Measurements from ENCODE around the gene CSF3. TPM values are rescaled to one million over a fixed set of nuclear protein-coding genes. Genes with fewer than 3 reads are reported as not detected.
"Not testable (repeated sequence)": the region's sequence is repeated elsewhere in the genome, so short reads cannot be mapped to it uniquely, and the experiment has no call there.

CSF3 gene
- total RNA-seq, 2 experiments from 2014 or later, result not detected

DNA sequence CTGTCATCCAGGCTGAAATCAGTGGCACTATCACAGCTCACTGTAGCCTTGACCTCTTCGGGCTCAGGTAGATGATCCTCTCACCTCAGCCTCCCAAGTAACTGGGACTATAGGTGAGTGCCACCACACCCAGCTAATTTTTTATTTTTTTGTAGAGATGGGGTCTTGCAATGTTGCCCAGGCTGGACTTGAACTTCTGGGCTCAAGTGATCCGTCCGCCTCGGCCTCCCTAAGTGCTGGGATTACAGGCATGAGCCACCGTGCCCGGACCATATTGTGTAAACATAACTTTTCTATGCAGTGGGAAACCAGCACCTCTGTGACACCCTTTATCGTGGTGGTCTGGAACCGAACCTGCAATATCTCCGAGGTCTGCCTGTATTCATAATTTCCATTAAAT is 11.2 kb upstream of the CSF3 start:
- Mint-ChIP-seq H3K27me3 (peaks cover 3% of the 10 kb centered on the region), H3K27ac (no peak overlapping the region), H3K9me3 (no peaks in the 10 kb centered on the region), H3K4me1 (no peaks in the 10 kb centered on the region), H3K4me3 (no peak overlapping the region), H3K36me3 (ENCODE audit: low read depth) (no peaks in the 10 kb centered on the region)
- ChIA-PET CTCF (no interaction called here), POLR2A (no interaction called here)
- DNase-seq, result no peak

DNA sequence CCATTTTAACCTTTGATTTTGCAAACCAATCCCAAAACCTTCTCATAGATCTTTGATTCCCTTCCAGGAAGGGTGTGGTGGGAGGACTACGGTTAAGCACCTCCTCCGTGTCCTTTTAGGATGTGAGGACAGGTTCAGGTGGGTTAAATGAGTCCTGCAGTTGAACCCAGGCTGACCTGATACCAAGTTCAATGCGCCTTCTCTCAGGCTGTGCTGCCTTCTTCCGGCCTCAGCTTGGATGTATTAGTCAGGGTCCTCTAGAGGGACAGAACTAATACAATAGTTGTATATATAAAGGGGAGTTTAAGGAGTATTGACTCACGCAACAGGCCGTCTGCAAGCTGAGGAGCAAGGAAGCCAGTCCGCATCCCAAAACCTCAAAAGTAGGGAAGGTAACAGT is 10.5 kb upstream of the CSF3 start:
- POLR2A ChIA-PET, result interaction anchor here (0.6 kb wide), 1 partner anchor 36 kb away, joined by 3 read pairs; no protein-coding TSS in a partner anchor
- no peak overlapping the region for H3K27ac Mint-ChIP-seq
- H3K4me1 Mint-ChIP-seq, result no peaks in the 10 kb centered on the region
- no peak overlapping the region for H3K4me3 Mint-ChIP-seq
- peaks cover 3% of the 10 kb centered on the region for H3K27me3 Mint-ChIP-seq
- CTCF ChIA-PET, result interaction anchor here (1.4 kb wide), 1 partner anchor 9 kb away, joined by 4 read pairs; no protein-coding TSS in a partner anchor
- no peaks in the 10 kb centered on the region for H3K36me3 Mint-ChIP-seq (ENCODE audit: low read depth)
- H3K9me3 Mint-ChIP-seq, result no peaks in the 10 kb centered on the region
- DNase-seq, result no peak

DNA sequence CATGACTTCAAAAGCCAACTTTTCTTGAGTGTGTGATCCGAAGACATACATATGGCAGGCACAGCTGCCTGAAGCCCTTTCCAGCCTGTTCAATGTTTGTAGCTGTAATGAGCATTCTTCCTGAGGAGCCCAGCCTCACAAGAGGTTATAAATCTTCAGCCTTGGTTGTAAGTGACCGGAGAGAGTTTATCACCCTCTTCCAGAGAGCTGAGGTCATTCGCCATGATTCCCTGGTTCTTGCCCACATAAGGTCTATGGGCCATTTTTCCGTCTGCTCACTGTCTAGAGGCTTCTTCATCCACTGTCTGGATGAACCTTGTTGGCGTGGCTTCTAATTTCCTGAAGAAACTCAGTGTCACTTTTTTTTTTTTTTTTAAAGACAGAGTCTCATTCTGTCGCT is 9.7 kb upstream of the CSF3 start:
- DNase-seq, result no peak
- Mint-ChIP-seq H3K27me3 (peaks cover 3% of the 10 kb centered on the region), H3K9me3 (no peaks in the 10 kb centered on the region), H3K36me3 (ENCODE audit: low read depth) (no peaks in the 10 kb centered on the region), H3K4me1 (peaks cover 7% of the 10 kb centered on the region), H3K4me3 (no peak overlapping the region), H3K27ac (no peak overlapping the region)
- POLR2A ChIA-PET, result interaction anchor here (0.6 kb wide), 1 partner anchor 37 kb away, joined by 3 read pairs; no protein-coding TSS in a partner anchor
- CTCF ChIA-PET, result interaction anchor here (0.6 to 1.4 kb wide), 3 partner anchors 8 to 1581 kb away, joined by 3 to 5 read pairs (median 4); partner anchors contain the start of gene KRT14

DNA sequence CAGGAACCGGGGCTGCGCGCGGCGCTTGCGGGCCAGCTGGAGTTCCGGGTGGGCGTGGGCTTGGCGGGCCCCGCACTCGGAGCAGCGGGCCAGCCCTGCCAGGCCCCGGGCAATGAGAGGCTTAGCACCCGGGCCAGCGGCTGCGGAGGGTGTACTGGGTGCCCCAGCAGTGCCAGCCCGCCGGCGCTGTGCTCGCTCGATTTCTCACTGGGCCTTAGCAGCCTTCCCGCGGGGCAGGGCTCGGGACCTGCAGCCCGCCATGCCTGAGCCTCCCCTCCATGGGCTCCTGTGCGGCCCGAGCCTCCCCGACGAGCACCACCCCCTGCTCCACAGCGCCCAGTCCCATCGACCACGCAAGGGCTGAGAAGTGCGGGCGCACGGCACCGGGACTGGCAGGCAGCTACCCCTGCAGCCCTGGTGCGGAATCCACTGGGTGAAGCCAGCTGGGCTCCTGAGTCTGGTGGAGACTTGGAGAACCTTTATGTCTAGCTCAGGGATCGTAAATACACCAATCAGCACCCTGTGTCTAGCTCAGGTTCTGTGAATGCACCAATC is 4.2 kb upstream of the CSF3 start:
- H3K36me3 Mint-ChIP-seq (ENCODE audit: low read depth); POLR2A ChIA-PET; DNase-seq; H3K27me3 Mint-ChIP-seq; H3K27ac Mint-ChIP-seq; H3K9me3 Mint-ChIP-seq; H3K4me3 Mint-ChIP-seq: not testable (repeated sequence)
- peaks cover 20% of the 10 kb centered on the region for H3K4me1 Mint-ChIP-seq
- CTCF ChIA-PET, result interaction anchor here (0.9 to 3.0 kb wide), 2 partner anchors 75 to 102 kb away, joined by 3 to 10 read pairs; no protein-coding TSS in a partner anchor

DNA sequence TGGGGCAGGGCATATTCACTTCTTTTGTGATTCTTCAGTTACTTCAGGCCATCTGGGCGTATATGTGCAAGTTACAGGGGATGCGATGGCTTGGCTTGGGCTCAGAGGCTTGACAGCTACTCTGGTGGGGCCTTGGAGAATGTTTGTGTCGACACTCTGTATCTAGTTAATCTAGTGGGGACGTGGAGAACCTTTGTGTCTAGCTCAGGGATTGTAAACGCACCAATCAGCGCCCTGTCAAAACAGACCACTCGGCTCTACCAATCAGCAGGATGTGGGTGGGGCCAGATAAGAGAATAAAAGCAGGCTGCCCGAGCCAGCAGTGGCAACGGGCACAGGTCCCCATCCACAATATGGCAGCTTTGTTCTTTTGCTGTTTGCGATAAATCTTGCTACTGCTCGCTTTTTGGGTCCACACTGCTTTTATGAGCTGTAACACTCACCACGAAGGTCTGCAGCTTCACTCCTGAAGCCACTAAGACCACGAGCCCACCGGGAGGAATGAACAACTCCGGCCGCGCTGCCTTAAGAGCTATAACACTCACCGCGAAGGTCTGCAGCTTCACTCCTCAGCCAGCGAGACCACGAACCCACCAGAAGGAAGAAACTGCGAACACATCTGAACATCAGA is 3.1 kb upstream of the CSF3 start:
- H3K4me1 Mint-ChIP-seq, result peaks cover 20% of the 10 kb centered on the region
- H3K27ac Mint-ChIP-seq; DNase-seq; H3K36me3 Mint-ChIP-seq (ENCODE audit: low read depth); H3K27me3 Mint-ChIP-seq; H3K9me3 Mint-ChIP-seq; POLR2A ChIA-PET; H3K4me3 Mint-ChIP-seq: not testable (repeated sequence)
- CTCF ChIA-PET, result interaction anchor here (1.2 to 3.0 kb wide), 7 partner anchors 10 to 172 kb away, joined by 3 to 10 read pairs (median 5); no protein-coding TSS in a partner anchor

DNA sequence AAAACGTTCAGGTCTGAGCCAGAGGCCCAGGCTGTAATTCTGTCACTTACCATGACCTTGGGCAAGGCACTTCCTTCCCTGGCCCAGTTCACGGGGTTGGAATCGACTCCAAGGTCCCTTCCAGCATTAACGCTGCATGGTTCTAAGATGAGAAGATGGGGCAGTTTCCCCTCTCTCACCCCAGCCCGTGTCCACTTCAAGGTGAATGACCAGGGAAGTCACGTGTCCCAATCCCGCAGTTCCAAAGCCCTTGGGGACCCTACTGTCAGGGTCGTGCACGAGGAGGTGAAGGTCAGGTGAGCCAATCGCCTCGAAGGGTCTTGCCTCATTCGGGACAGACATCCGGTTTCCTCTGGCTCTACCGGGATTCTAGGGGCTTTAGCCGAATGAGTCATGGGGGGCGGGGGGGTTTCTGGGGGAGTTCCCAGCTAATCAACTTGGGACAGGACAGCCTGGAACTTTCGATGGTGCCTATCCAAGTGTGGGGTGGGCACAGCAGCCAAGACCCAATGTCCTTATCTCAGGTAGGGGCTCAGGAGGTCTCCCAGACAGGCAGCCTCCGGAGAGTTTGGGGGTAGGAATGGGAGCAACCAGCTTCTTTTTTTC is 762 bp upstream of the CSF3 start:
- Mint-ChIP-seq H3K4me3 (no peak overlapping the region), H3K27me3 (peaks cover 4% of the 10 kb centered on the region), H3K36me3 (ENCODE audit: low read depth) (peaks cover 2% of the 10 kb centered on the region), H3K9me3 (no peaks in the 10 kb centered on the region), H3K27ac (no peak overlapping the region), H3K4me1 (peaks cover 20% of the 10 kb centered on the region)
- no peak for DNase-seq
- ChIA-PET POLR2A (no interaction called here), CTCF (interaction anchor here (0.6 to 1.8 kb wide), 6 partner anchors 13 to 125 kb away, joined by 3 to 6 read pairs (median 4); no protein-coding TSS in a partner anchor)

DNA sequence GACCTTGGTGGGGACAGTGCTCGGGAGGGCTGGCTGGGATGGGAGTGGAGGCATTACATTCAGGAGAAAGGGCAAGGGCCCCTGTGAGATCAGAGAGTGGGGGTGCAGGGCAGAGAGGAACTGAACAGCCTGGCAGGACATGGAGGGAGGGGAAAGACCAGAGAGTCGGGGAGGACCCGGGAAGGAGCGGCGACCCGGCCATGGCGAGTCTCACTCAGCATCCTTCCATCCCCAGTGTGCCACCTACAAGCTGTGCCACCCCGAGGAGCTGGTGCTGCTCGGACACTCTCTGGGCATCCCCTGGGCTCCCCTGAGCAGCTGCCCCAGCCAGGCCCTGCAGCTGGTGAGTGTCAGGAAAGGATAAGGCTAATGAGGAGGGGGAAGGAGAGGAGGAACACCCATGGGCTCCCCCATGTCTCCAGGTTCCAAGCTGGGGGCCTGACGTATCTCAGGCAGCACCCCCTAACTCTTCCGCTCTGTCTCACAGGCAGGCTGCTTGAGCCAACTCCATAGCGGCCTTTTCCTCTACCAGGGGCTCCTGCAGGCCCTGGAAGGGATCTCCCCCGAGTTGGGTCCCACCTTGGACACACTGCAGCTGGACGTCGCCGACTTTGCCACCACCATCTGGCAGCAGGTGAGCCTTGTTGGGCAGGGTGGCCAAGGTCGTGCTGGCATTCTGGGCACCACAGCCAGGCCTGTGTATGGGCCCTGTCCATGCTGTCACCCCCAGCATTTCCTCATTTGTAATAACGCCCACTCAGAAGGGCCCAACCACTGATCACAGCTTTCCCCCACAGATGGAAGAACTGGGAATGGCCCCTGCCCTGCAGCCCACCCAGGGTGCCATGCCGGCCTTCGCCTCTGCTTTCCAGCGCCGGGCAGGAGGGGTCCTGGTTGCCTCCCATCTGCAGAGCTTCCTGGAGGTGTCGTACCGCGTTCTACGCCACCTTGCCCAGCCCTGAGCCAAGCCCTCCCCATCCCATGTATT is 1.1 kb downstream of the CSF3 start:
- DNase-seq, result no peak
- H3K9me3 Mint-ChIP-seq, result no peaks in the 10 kb centered on the region
- H3K4me1 Mint-ChIP-seq, result peaks cover 13% of the 10 kb centered on the region
- no peak overlapping the region for H3K27ac Mint-ChIP-seq
- no peak overlapping the region for H3K4me3 Mint-ChIP-seq
- peaks cover 6% of the 10 kb centered on the region for H3K36me3 Mint-ChIP-seq (ENCODE audit: low read depth)
- POLR2A ChIA-PET, result no interaction called here
- CTCF ChIA-PET, result interaction anchor here (2.8 kb wide), 1 partner anchor 10 kb away, joined by 13 read pairs; no protein-coding TSS in a partner anchor
- peaks cover 4% of the 10 kb centered on the region for H3K27me3 Mint-ChIP-seq

DNA sequence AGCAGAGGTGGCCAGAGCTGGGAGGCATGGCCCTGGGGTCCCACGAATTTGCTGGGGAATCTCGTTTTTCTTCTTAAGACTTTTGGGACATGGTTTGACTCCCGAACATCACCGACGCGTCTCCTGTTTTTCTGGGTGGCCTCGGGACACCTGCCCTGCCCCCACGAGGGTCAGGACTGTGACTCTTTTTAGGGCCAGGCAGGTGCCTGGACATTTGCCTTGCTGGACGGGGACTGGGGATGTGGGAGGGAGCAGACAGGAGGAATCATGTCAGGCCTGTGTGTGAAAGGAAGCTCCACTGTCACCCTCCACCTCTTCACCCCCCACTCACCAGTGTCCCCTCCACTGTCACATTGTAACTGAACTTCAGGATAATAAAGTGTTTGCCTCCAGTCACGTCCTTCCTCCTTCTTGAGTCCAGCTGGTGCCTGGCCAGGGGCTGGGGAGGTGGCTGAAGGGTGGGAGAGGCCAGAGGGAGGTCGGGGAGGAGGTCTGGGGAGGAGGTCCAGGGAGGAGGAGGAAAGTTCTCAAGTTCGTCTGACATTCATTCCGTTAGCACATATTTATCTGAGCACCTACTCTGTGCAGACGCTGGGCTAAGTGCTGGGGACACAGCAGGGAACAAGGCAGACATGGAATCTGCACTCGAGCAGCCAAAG is 2.3 kb downstream of the CSF3 start:
- peaks cover 10% of the 10 kb centered on the region for H3K36me3 Mint-ChIP-seq (ENCODE audit: low read depth)
- no peak overlapping the region for H3K4me3 Mint-ChIP-seq
- no peak for DNase-seq
- ChIA-PET POLR2A (interaction anchor here (0.5 kb wide), 1 partner anchor 187 kb away, joined by 4 read pairs; no protein-coding TSS in a partner anchor), CTCF (interaction anchor here (1.1 to 2.8 kb wide), 2 partner anchors 9 to 94 kb away, joined by 3 to 13 read pairs; no protein-coding TSS in a partner anchor)
- H3K27me3 Mint-ChIP-seq, result no peaks in the 10 kb centered on the region
- H3K4me1 Mint-ChIP-seq, result peaks cover 10% of the 10 kb centered on the region
- H3K27ac Mint-ChIP-seq, result no peak overlapping the region
- H3K9me3 Mint-ChIP-seq, result no peaks in the 10 kb centered on the region

DNA sequence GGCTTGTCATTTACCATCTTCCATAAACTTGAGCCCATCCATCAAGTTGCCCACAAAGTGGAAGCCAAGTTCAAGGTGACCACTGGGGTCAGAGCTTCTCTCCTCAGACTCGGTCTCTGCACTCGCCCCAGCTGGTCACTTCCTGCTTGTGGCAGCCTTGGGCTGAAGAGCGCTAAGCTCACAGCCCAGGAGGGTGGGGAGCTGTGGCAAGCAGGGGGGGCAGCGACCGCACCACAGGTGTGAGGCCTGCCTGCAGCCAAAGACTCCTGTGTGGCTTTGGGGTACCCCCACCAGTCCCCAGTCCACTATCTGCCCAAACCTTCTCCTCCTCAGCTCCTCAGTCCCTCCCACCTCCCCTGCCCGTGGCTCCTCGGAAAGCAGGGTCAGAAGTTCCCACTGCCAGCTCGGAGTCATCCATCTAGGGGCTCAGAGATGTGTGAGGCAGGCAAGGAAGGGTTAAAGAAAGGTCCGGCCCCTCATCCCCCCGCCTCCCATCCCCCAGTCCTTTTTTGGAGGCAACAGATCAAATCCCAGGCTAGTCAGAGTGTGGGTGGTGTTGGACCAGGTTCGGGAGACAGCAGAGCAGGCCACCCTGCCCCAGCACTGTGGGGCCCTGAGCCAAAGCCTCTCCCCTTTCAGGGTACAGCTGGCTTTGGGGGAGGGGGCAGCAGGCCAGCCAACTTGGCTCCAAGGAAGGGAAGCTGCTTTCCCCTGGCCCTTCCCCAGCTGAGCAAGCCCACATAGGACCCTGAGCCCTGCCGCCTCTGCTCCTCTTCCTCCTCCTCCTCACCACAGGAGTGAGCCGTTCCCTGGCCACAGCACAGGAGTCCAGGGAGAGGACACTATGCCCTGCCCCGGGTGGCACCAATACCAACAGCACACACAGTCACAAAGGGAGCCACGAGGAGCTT is 3.2 kb downstream of the CSF3 start:
- Mint-ChIP-seq H3K4me1 (peaks cover 8% of the 10 kb centered on the region), H3K36me3 (ENCODE audit: low read depth) (peaks cover 10% of the 10 kb centered on the region), H3K9me3 (no peaks in the 10 kb centered on the region), H3K27me3 (no peaks in the 10 kb centered on the region), H3K4me3 (no peak overlapping the region), H3K27ac (no peak overlapping the region)
- no peak for DNase-seq
- ChIA-PET CTCF (interaction anchor here (0.9 to 1.1 kb wide), 2 partner anchors 9 to 93 kb away, joined by 3 to 5 read pairs; no protein-coding TSS in a partner anchor), POLR2A (interaction anchor here (0.5 kb wide), 1 partner anchor 186 kb away, joined by 4 read pairs; no protein-coding TSS in a partner anchor)

DNA sequence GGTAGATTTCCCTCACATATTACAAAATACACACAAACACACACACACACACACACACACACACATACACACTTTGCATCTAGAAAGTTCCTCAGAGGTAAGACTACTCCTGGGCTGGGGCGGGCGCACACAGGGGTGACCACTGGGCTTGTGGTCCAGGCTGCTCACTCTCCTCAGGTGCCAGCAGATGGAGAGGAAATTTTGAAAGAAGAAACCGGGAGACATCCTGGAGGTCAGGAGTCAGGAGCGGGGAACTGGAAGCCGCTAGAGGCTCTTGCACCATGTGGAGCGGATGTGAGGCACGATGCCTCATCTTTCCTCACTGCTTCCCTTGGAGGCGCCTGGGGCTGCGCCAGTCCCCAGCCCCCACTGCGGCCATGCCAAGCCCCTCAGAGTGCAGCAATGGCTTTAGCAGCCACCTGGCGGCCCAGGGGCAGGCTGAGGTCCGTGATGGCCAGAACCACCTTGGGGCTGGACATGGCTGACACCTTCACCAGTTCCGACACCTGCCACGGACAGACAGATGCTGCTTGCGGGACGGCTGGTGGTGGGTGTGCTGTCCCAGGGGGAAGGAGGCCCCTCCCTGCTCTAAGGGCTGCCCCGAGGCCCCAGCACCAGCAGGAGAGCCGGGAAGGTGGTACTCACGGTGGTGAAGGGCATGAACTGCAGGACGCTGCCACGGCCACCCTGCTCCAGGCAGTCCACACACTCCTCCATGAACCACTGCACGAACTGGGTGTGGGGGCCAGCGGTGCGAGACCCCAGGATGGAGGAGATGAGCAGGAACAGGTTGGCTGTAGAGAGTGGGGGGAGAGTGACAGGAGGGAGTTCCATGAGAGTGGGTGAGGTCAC is 4.1 kb downstream of the CSF3 start:
- no peaks in the 10 kb centered on the region for H3K9me3 Mint-ChIP-seq
- H3K36me3 Mint-ChIP-seq (ENCODE audit: low read depth), result peaks cover 10% of the 10 kb centered on the region
- no peak overlapping the region for H3K27ac Mint-ChIP-seq
- DNase-seq, result no peak
- no peak overlapping the region for H3K4me3 Mint-ChIP-seq
- peaks cover 2% of the 10 kb centered on the region for H3K4me1 Mint-ChIP-seq
- ChIA-PET POLR2A (no interaction called here), CTCF (interaction anchor here (0.6 to 0.9 kb wide), 2 partner anchors 8 to 56 kb away, joined by 3 to 5 read pairs; no protein-coding TSS in a partner anchor)
- no peaks in the 10 kb centered on the region for H3K27me3 Mint-ChIP-seq
